GM19238 (cell line): Measurements from ENCODE around the gene TMEM52B.
A peak's percentile ranks its signal among the peaks of the same experiment; 100 is the strongest.

ENCODE experiments used
- DNase-seq: peaks from one replicate; pipeline ENCODE4 v3.0.0; 2011; ENCODE audit warnings: low spot score; ENCODE audit not compliant: insufficient read length

TMEM52B gene

GRCh38 chr12:10178821-10179220, at the start of gene TMEM52B:
Gene TMEM52B, plus strand, starts transcription at chr12:10179032. Its CDS starts 543 bp downstream, at chr12:10179575.
- no peak for DNase-seq

- DNase-seq, result no peak
These were observed 48.8 kb upstream of the TMEM52B start, which contains the start of gene CLEC7A for GRCh38 chr12:10130042-10130441. Gene CLEC7A, minus strand, starts transcription at chr12:10130199. Its CDS starts 117 bp downstream, at chr12:10130082.

GRCh38 chr12:10131111-10131690, 47.6 kb upstream of the TMEM52B start:
- DNase-seq, result no peak

- DNase-seq, result no peak
These were observed 45.9 kb upstream of the TMEM52B start for GRCh38 chr12:10132850-10133370.

- DNase-seq, result no peak
These were observed 43.7 kb upstream of the TMEM52B start for GRCh38 chr12:10135126-10135525.

GRCh38 chr12:10136637-10137205, 42.1 kb upstream of the TMEM52B start:
- no peak for DNase-seq

- DNase-seq, result no peak
These were observed 38.8 kb upstream of the TMEM52B start for GRCh38 chr12:10140001-10140400.

- no peak for DNase-seq
These were observed 35.7 kb upstream of the TMEM52B start for GRCh38 chr12:10142976-10143589.

GRCh38 chr12:10147714-10148403, 31.0 kb upstream of the TMEM52B start:
- no peak for DNase-seq

GRCh38 chr12:10151621-10152020, 27.2 kb upstream of the TMEM52B start:
- DNase-seq, result no peak

GRCh38 chr12:10153271-10154144, 25.3 kb upstream of the TMEM52B start:
- DNase-seq, result peak; percentile 25

GRCh38 chr12:10154145-10154496, 24.7 kb upstream of the TMEM52B start:
- DNase-seq, result no peak

GRCh38 chr12:10155966-10156365, 22.9 kb upstream of the TMEM52B start:
- DNase-seq, result no peak

- no peak for DNase-seq
These were observed 20.4 kb upstream of the TMEM52B start for GRCh38 chr12:10158406-10158805.

GRCh38 chr12:10159280-10159679, 19.6 kb upstream of the TMEM52B start:
- no peak for DNase-seq

GRCh38 chr12:10160617-10161385, 18.0 kb upstream of the TMEM52B start:
- DNase-seq, result no peak

- no peak for DNase-seq
These were observed 15.7 kb upstream of the TMEM52B start for GRCh38 chr12:10163084-10163483.

- DNase-seq, result no peak
These were observed 13.4 kb upstream of the TMEM52B start for GRCh38 chr12:10165421-10165820.

GRCh38 chr12:10167599-10167998, 11.2 kb upstream of the TMEM52B start:
- no peak for DNase-seq

- DNase-seq, result no peak
These were observed 9.7 kb upstream of the TMEM52B start for GRCh38 chr12:10169104-10169503.
